Right atrium auricular region (tissue), 2 donors: ENCODE measurements around the gene TRIM16. TPM values are rescaled to one million over a fixed set of nuclear protein-coding genes. Genes with fewer than 3 reads are reported as not detected.
"Not testable (repeated sequence)": the region's sequence is repeated elsewhere in the genome, so short reads cannot be mapped to it uniquely, and the experiment has no call there.

Experiments
- DNase-seq: peaks from one replicate; pipeline ENCODE4 v3.0.0-alpha.2; 2019; ENCODE audit warnings: low spot score
- H3K27ac ChIP-seq, 2 donors: fragments of 200-600 bp; sonication (generic); 1 replicate in 1 of 2; 2 replicates in 1 of 2; pipeline ENCODE4 v1.5.1; 2016 to 2019
- H3K27me3 ChIP-seq, 2 donors: fragments of 200-600 bp; sonication (generic); one replicate each; pipeline versions ENCODE4 v1.5.1 to v1.6.0; 2017 to 2019
- H3K36me3 ChIP-seq: fragments of 200-600 bp; sonication (generic); one replicate; pipeline ENCODE4 v1.5.1; 2016
- H3K4me1 ChIP-seq, 2 donors: fragments of 200-600 bp; sonication (generic); one replicate each; pipeline versions ENCODE4 v1.5.1 to v1.6.0; 2017 to 2019
- H3K4me3 ChIP-seq, 2 donors: fragments of 200-600 bp; sonication (generic); 1 replicate in 1 of 2; 2 replicates in 1 of 2; pipeline ENCODE4 v1.5.1; 2017 to 2019; ENCODE audit warnings: mild to moderate bottlenecking in 1 of 2, moderate library complexity in 1 of 2
- H3K9me3 ChIP-seq, 2 donors: fragments of 200-600 bp; sonication (generic); one replicate each; pipeline ENCODE4 v1.5.1; 2019
- total RNA-seq, 2 donors: library from RNA; depleted of rRNA; stranded (reverse); fragments of >200 nt; gene quantifications; one replicate each; pipeline ENCODE4 v1.1.0, GENCODE V29; 2016
- TF ChIP-seq, protein P1 (sequence below), 2 donors: fragments of 200-600 bp; sonication (generic); IDR thresholded peaks; one replicate each; pipeline ENCODE4 v1.5.1; 2019; ENCODE audit warnings: antibody characterized with exemption in 2 of 2

Gene TRIM16
- total RNA-seq, 2 donors from 2014 or later = 17.1 to 33.4 TPM

DNA sequence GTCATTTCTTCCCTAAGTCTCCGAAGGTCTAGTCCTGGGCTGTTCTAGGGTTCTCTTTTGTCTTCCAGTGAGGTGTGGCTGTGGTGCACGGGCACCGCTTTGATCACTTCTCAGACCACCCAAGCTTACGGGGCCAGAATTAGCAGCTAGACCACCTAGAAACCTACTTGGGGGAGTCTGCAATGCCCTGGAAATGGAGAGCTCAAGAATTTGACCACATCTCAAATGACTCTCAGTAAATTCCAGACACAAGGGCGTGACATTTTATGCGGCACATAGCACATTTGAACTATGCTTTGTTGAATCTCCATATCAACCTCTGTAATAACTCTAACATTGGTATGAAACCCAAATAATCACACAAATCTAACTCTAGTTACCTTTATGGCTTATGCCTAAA lies 24.9 kb downstream of the TRIM16 start:
- Histone ChIP-seq H3K4me1 (peaks cover 0 to 15% of the 10 kb centered on the region in 2 donors), H3K4me3 (no peak overlapping the region), H3K9me3 (no peaks in the 10 kb centered on the region), H3K36me3 (no peaks in the 10 kb centered on the region), H3K27me3 (no peaks in the 10 kb centered on the region), H3K27ac (peak overlapping the region; percentile 42 to 60)
- no peak for DNase-seq
- TF ChIP-seq, protein P1, sequence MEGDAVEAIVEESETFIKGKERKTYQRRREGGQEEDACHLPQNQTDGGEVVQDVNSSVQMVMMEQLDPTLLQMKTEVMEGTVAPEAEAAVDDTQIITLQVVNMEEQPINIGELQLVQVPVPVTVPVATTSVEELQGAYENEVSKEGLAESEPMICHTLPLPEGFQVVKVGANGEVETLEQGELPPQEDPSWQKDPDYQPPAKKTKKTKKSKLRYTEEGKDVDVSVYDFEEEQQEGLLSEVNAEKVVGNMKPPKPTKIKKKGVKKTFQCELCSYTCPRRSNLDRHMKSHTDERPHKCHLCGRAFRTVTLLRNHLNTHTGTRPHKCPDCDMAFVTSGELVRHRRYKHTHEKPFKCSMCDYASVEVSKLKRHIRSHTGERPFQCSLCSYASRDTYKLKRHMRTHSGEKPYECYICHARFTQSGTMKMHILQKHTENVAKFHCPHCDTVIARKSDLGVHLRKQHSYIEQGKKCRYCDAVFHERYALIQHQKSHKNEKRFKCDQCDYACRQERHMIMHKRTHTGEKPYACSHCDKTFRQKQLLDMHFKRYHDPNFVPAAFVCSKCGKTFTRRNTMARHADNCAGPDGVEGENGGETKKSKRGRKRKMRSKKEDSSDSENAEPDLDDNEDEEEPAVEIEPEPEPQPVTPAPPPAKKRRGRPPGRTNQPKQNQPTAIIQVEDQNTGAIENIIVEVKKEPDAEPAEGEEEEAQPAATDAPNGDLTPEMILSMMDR (IDR thresholded peaks at IDR 0.05) = no peak

DNA sequence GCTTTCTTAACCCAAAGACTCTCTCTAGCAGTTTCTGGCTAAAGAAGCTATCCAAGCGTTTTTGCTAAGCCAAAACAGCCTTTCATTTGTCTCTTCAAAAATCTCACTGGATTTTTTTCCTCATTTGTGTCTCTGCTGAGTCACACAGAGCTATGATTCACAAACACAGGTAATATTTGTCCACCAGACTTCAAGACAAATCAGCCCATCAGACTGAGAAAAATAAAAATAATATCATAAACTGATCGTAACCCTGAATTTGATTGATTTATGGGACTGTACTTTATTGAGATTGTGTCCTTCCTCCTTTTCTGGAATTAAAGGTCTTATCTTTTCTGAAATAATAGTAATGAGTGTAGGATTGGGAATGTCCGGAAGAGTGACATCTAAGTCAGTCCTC lies 25.8 kb downstream of the TRIM16 start:
- H3K4me3 ChIP-seq = no peak overlapping the region
- H3K9me3 ChIP-seq = no peaks in the 10 kb centered on the region
- H3K4me1 ChIP-seq = peaks cover 0 to 15% of the 10 kb centered on the region in 2 donors
- DNase-seq = no peak
- no peak overlapping the region for H3K27ac ChIP-seq
- H3K36me3 ChIP-seq = no peaks in the 10 kb centered on the region
- TF ChIP-seq, protein P1 (IDR thresholded peaks at IDR 0.05) = no peak
- no peaks in the 10 kb centered on the region for H3K27me3 ChIP-seq

DNA sequence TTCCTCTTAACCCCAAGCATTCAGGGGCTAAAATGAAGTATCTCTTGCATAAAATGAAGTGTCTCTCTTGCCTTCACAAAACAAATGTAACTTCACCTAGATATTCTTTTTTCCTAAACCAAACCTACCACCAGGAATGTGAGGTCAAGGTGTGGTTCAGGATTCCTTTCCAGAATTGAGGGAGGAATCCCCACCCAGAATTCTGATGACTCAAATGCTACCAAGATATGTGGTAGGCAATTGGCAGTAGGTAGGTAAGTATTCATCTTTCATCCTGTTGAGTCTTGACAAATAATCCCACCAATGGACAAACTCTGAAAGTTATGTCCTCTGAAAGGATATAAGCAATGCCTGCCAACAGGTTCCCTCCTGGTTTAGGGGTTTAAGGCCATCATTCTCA lies 26.2 kb downstream of the TRIM16 start:
- Histone ChIP-seq H3K36me3 (no peaks in the 10 kb centered on the region), H3K27ac (no peak overlapping the region), H3K27me3 (no peaks in the 10 kb centered on the region), H3K4me1 (peaks cover 0 to 15% of the 10 kb centered on the region in 2 donors), H3K4me3 (no peak overlapping the region), H3K9me3 (no peaks in the 10 kb centered on the region)
- TF ChIP-seq, protein P1 (IDR thresholded peaks at IDR 0.05) = no peak
- DNase-seq = no peak

DNA sequence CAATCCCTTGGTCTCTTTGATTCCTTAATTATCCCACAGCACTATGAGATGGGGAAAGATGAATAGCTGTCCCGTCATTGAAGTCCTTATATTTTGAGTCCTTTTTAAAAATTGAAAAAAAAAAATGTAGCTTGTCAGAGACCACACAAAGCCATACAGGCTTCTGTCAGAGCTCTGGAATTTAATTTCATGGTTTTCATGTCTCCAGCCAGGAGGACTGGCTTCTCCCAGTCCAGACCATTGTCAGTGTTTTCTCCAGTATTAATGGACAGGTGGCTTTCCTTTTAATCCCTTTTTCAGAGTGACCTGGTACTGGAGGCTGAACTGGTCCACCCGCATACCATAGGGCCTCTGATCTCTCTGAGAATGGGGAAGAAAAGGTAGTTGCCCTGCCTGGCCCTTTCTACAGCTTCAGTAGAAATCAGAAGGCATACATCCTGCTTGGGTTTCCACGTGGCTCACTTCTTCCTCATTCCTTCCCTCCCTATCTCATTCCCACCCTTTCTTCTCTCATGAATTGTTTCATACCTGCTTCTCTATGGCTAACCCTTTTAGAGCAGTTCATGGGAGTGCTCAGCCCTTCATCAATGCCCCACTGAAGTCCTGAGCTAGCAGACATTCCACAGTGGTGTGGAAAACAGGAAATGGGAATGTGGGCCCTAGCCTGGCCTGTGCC lies 29.1 kb downstream of the TRIM16 start:
- H3K4me1 ChIP-seq = peaks cover 0 to 29% of the 10 kb centered on the region in 2 donors
- H3K9me3 ChIP-seq = no peaks in the 10 kb centered on the region
- no peak overlapping the region for H3K27ac ChIP-seq
- no peak overlapping the region for H3K4me3 ChIP-seq
- no peaks in the 10 kb centered on the region for H3K27me3 ChIP-seq
- no peak for DNase-seq
- TF ChIP-seq, protein P1 (IDR thresholded peaks at IDR 0.05) = no peak
- H3K36me3 ChIP-seq = no peaks in the 10 kb centered on the region

DNA sequence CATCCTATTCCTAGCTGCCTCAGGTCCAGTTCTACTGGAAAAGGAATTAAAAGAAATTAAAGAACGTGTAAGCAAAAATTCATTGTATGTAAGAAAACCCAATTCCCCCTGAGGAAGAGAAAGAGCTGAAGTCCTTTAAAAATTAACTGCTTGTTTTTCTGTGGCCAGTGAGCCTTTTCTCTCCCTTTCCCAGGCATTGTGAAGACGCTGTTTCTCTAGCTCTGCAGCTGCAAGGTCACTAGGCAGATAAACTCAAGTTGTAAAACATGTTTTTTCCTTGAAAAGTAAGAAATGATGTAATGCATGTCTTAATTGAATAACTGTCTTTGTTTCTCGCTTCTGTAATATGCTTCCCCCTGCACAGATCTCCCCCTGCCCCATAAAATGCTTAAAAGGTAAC lies 29.7 kb downstream of the TRIM16 start:
- not testable (repeated sequence) for H3K27me3 ChIP-seq, DNase-seq, H3K9me3 ChIP-seq, H3K36me3 ChIP-seq, H3K27ac ChIP-seq, H3K4me3 ChIP-seq
- peaks cover 0 to 30% of the 10 kb centered on the region in 2 donors for H3K4me1 ChIP-seq

DNA sequence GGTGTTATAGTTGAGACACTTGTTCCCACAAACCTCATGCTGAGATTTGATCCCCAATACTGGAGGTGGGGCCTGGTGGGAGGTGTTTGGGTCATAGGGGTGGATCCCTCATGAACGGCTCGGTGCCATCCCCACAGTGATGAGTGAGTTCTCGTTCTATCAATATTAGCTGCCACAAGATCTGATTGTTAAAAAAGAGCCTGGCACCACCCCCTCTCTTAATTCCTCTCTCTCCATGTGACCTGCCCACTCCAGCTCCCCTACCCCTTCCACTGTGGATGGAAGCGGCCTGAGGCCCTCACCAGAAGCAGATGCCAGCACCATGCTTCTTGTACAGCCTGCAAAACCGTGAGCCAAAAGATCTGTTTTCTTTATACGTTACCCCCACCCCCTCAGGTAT lies 31.2 kb downstream of the TRIM16 start:
- Histone ChIP-seq H3K4me3 (no peak overlapping the region), H3K4me1 (peaks cover 0 to 32% of the 10 kb centered on the region in 2 donors), H3K27ac (no peak overlapping the region), H3K27me3 (no peaks in the 10 kb centered on the region), H3K36me3 (no peaks in the 10 kb centered on the region), H3K9me3 (no peaks in the 10 kb centered on the region)
- DNase-seq = no peak
- TF ChIP-seq, protein P1 (IDR thresholded peaks at IDR 0.05) = no peak
